HFFc6 (cell line): ENCODE data around the gene KDM4C. TPM values are rescaled to one million over a fixed set of nuclear protein-coding genes. Genes with fewer than 3 reads are reported as not detected.
"Not testable (repeated sequence)": the region's sequence is repeated elsewhere in the genome, so short reads cannot be mapped to it uniquely, and the experiment has no call there.

Source experiments
- DNase-seq: peaks from one replicate; pipeline ENCODE4 v3.0.0-alpha.2; 2018
- H3K27ac Mint-ChIP-seq: 2 replicates; pipeline ENCODE4 v1.8.0; 2020; ENCODE audit warnings: mild to moderate bottlenecking, mixed read lengths
- H3K27me3 Mint-ChIP-seq: 2 replicates; pipeline ENCODE4 v1.8.0; 2021; ENCODE audit warnings: mild to moderate bottlenecking, moderate library complexity, mixed read lengths; ENCODE audit not compliant: insufficient read depth
- H3K36me3 Mint-ChIP-seq: 2 replicates; pipeline ENCODE4 v1.8.0; 2021; ENCODE audit warnings: low read depth, mixed read lengths
- H3K4me1 Mint-ChIP-seq: 2 replicates; pipeline ENCODE4 v1.8.0; 2020; ENCODE audit warnings: low read depth, mixed read lengths
- H3K4me3 Mint-ChIP-seq: 2 replicates; pipeline ENCODE4 v1.8.0; 2020; ENCODE audit warnings: mild to moderate bottlenecking, moderate library complexity, mixed read lengths
- H3K9me3 Mint-ChIP-seq: 2 replicates; pipeline ENCODE4 v1.8.0; 2020; ENCODE audit warnings: mild to moderate bottlenecking, mixed read lengths
- total RNA-seq, 6 experiments: library from RNA; stranded (reverse); fragmentation: NEBNext Ultra II Directional; extraction: Animal tissue kit (Norgen Biotek cat#: 25700); gene quantifications; 2 replicates in 1 of 6; 3 replicates in 5 of 6; pipeline ENCODE4 v1.2.3, GENCODE V29; 2021
- TF ChIP-seq, protein P1 (sequence below): fragments of 200-600 bp; sonication (generic); IDR thresholded peaks from 2 replicates; pipeline ENCODE4 v1.5.0; 2021; ENCODE audit warnings: antibody characterized with exemption, mild to moderate bottlenecking

Gene KDM4C
- total RNA-seq, 6 experiments from 2014 or later = 9.1 to 12.0 (median 11.1) TPM

DNA sequence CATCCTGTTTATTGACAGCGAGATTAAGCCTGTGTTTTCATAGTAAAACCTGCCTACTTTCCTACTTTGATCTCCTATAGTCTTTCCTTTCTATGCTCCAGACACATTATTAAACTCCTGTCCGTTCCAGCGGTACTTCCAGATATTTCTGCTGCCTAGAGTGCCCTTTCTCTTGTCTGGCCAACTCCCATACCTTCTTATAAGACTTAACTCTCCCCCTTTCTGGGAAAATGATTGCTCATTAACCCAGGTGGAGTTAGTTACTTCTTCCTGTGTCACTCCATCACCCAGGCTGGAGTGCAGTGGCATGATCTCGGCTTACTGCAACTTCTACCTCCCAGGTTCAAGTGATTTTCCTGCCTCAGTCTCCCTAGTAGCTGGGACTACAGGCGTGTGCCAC, 33.1 kb downstream of the KDM4C start:
- H3K9me3 Mint-ChIP-seq = no peaks in the 10 kb centered on the region
- no peaks in the 10 kb centered on the region; the same call in 1 of the 2 replicates for H3K27me3 Mint-ChIP-seq
- no peak for DNase-seq
- no peak overlapping the region for H3K4me3 Mint-ChIP-seq
- TF ChIP-seq, protein P1, sequence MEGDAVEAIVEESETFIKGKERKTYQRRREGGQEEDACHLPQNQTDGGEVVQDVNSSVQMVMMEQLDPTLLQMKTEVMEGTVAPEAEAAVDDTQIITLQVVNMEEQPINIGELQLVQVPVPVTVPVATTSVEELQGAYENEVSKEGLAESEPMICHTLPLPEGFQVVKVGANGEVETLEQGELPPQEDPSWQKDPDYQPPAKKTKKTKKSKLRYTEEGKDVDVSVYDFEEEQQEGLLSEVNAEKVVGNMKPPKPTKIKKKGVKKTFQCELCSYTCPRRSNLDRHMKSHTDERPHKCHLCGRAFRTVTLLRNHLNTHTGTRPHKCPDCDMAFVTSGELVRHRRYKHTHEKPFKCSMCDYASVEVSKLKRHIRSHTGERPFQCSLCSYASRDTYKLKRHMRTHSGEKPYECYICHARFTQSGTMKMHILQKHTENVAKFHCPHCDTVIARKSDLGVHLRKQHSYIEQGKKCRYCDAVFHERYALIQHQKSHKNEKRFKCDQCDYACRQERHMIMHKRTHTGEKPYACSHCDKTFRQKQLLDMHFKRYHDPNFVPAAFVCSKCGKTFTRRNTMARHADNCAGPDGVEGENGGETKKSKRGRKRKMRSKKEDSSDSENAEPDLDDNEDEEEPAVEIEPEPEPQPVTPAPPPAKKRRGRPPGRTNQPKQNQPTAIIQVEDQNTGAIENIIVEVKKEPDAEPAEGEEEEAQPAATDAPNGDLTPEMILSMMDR = no peak
- peaks cover 21% of the 10 kb centered on the region for H3K4me1 Mint-ChIP-seq
- H3K27ac Mint-ChIP-seq = no peak overlapping the region
- peaks cover 9% of the 10 kb centered on the region for H3K36me3 Mint-ChIP-seq

DNA sequence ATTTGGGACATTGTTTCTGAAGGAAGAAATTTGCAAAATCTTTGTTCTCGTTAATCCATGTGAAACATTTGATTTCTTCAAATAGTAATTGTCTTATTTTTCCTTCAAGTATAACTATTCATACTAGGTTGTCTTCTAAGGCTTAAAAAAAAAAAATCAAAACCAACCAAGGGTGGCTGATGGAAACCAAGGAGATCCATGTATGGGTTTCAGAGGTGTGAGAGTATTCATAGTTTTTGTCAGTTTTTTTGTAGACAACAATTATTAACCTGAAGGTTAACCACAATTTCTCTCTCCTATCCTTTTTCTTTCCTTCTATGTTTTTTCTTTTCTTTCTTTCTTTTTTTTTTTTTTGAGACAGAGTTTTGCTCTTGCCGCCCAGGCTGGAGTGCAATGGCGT, 35.4 kb downstream of the KDM4C start:
- no peak overlapping the region for H3K4me3 Mint-ChIP-seq
- TF ChIP-seq, protein P1 = no peak
- peaks cover 9% of the 10 kb centered on the region for H3K36me3 Mint-ChIP-seq
- peaks cover 8% of the 10 kb centered on the region for H3K4me1 Mint-ChIP-seq
- H3K9me3 Mint-ChIP-seq = no peaks in the 10 kb centered on the region
- DNase-seq = no peak
- no peak overlapping the region for H3K27ac Mint-ChIP-seq
- H3K27me3 Mint-ChIP-seq = no peaks in the 10 kb centered on the region; the same call in 1 of the 2 replicates

DNA sequence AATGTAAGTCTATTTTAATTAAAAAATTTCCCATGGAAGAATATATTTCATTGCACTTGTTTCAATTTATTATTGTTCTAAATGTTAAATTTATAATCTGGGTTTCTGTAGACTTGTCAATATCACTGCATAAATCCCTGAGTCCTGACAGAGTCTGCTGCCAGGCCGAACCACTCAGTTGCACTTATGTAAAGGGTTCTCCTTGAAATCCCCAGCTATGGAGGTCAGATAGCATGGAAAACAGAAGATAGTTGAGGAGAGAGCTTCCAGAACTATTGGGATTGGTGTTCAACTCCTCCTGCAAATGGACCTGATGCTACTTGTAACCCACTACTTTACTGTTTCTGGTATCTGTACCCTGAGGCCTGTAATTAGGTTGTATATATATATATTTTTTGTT, 37.2 kb downstream of the KDM4C start:
- Mint-ChIP-seq H3K27ac (no peak overlapping the region), H3K4me1 (no peaks in the 10 kb centered on the region), H3K9me3 (no peaks in the 10 kb centered on the region), H3K4me3 (no peak overlapping the region), H3K36me3 (peaks cover 9% of the 10 kb centered on the region), H3K27me3 (peaks cover 3% of the 10 kb centered on the region)
- TF ChIP-seq, protein P1 = no peak
- no peak for DNase-seq

DNA sequence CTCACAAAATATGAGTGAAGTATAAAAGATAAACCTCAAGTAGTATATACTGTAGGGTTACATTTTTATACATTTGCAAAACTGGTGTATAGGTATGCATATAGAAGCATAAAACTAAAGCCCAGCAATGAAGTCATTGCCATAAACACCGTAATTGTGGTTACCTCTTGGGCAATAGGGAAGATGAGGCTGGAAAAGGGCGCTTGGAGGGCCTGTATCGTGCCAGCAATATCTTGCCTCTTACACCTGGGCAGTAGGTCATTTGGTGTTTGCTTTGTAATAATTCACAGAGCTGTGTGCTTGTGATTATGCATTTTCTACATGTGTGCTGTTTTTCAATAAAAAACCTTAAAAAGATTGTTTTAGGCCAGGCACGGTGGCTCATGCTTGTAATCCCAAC, 45.2 kb downstream of the KDM4C start:
- H3K27ac Mint-ChIP-seq = no peak overlapping the region
- H3K9me3 Mint-ChIP-seq = no peaks in the 10 kb centered on the region
- TF ChIP-seq, protein P1 = no peak
- H3K36me3 Mint-ChIP-seq = no peaks in the 10 kb centered on the region
- H3K27me3 Mint-ChIP-seq = peaks cover 3% of the 10 kb centered on the region; the same call in 1 of the 2 replicates
- H3K4me1 Mint-ChIP-seq = peaks cover 6% of the 10 kb centered on the region; the same call in 1 of the 2 replicates
- no peak for DNase-seq
- H3K4me3 Mint-ChIP-seq = no peak overlapping the region

DNA sequence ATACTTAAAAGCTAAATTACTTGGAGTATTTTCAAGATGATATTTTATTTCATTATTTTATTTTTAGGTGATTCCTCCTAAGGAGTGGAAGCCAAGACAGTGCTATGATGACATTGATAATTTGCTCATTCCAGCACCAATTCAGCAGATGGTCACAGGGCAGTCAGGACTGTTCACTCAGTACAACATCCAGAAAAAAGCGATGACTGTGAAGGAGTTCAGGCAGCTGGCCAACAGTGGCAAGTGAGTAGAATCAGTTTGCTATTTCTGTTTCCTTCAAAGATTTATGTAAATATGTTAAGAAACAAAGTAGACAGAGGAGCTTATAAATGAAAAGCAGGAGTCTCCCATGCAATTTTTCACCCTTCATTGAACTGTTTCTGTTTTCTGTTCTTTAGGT, 47.8 kb downstream of the KDM4C start:
- TF ChIP-seq, protein P1 = no peak
- Mint-ChIP-seq H3K4me3 (no peak overlapping the region), H3K27ac (no peak overlapping the region), H3K9me3 (no peaks in the 10 kb centered on the region), H3K27me3 (no peaks in the 10 kb centered on the region), H3K4me1 (peaks cover 6% of the 10 kb centered on the region; the same call in 1 of the 2 replicates), H3K36me3 (no peaks in the 10 kb centered on the region)
- DNase-seq = peak; percentile 32

- not testable (repeated sequence) for H3K27ac Mint-ChIP-seq, H3K9me3 Mint-ChIP-seq, H3K36me3 Mint-ChIP-seq, DNase-seq, H3K4me3 Mint-ChIP-seq, H3K4me1 Mint-ChIP-seq, H3K27me3 Mint-ChIP-seq
Observed at GRCh38 chr9:6806318-6806717, 48.5 kb downstream of the KDM4C start.

DNA sequence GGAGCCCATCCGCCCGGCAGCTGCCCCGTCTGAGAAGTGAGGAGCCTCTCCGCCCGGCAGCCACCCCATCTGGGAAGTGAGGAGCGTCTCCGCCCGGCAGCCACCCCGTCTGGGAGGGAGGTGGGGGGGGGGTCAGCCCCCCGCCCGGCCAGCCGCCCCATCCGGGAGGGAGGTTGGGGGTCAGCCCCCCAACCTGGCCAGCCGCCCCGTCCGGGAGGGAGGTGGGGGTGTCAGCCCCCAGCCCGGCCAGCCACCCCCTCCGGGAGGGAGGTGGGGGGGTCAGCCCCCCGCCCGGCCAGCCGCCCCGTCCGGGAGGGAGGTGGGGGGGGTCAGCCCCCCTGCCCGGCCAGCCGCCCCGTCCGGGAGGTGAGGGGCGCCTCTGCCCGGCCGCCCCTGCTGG, 49.9 kb downstream of the KDM4C start:
- not testable (repeated sequence) for H3K4me3 Mint-ChIP-seq, H3K27me3 Mint-ChIP-seq, DNase-seq, H3K27ac Mint-ChIP-seq, H3K9me3 Mint-ChIP-seq, H3K36me3 Mint-ChIP-seq, H3K4me1 Mint-ChIP-seq
